Measurements from ENCODE around the gene PCDHGA8. TPM values are rescaled to one million over a fixed set of nuclear protein-coding genes. Genes with fewer than 3 reads are reported as not detected.

Gene PCDHGA8
- total and polyA plus RNA-seq, 2 donors = 0.18 to 0.19 TPM

DNA sequence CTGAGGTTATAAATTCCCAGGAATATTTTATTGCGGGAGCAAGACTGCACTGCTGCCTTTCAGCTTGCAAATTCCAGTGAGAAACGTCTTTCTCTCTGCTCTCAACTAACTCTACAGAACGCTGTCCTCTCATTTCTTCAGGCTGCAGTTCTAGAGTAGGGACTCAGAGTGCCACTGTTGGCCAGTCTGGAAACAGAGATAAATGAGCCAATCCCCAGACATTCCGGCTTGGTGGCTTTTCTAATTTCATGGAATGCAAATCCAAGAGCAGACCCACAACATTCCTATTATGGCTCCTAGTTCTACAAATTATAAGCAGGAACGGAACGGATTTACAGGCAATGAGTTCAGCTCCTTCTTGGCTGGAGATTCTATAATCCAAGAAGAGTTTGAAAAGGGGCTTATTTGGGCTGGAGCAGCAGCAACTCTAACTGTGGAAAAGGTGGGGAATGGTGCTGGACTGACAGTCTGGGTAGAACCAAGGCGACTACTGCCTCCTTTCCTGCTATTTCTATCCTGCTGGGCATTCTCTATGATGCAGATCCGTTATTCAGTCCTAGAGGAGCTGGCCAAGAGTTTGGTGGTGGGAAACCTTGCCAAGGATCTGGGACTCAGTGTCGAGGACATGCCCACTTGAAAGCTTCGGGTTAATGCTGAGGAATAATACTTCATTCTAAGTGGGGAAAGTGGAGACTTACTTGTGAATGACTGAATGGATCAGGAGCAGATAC is 47.1 kb downstream of the PCDHGA8 start:
- Histone ChIP-seq H3K4me1 (ENCODE audit: control insufficient read depth in 2 of 2, insufficient read depth in 2 of 2, low read length in 2 of 2) (no peaks in the 10 kb centered on the region), H3K36me3 (ENCODE audit: control insufficient read depth in 2 of 2, insufficient read depth in 2 of 2, low read length in 1 of 2) (no peaks in the 10 kb centered on the region), H3K27me3 (ENCODE audit: control insufficient read depth in 2 of 2, insufficient read depth in 1 of 2, low read length in 1 of 2) (peaks cover 0 to 11% of the 10 kb centered on the region in 2 donors), H3K27ac (ENCODE audit: low read depth in 1 of 2, low read length in 1 of 2) (no peak overlapping the region), H3K4me3 (ENCODE audit: low read length in 2 of 2) (no peak overlapping the region), H3K9me3 (ENCODE audit: control insufficient read depth in 2 of 2, insufficient read depth in 1 of 2, low read length in 1 of 2) (peaks cover 0 to 8% of the 10 kb centered on the region in 2 donors)
- no peak for DNase-seq (ENCODE audit: low read depth in 6 of 9, low spot score in 9 of 9)
- WGBS = 79% methylated on average over 10 of the region's 10 CpGs

DNA sequence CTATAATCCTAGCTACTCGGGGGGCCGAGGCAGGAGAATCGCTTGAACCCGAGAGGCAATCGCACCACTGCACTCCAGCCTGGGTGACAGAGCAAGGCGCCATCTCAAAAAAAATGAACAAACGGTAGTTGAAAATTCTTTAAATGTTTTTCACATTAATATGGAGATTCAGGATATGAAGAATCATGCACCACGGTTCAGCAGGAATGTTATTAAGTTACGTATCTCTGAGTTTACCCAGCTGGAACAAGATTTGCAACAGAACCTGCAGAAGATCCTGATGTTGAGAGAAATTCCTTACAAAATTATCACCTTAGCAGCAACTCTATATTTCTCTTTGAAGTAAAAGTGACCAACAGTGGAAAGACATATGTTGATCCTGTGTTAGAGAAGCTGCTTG is 47.9 kb downstream of the PCDHGA8 start:
- Histone ChIP-seq H3K4me3 (ENCODE audit: low read length in 2 of 2) (no peak overlapping the region), H3K36me3 (ENCODE audit: control insufficient read depth in 2 of 2, insufficient read depth in 2 of 2, low read length in 1 of 2) (no peaks in the 10 kb centered on the region), H3K9me3 (ENCODE audit: control insufficient read depth in 2 of 2, insufficient read depth in 1 of 2, low read length in 1 of 2) (peaks cover 0 to 8% of the 10 kb centered on the region in 2 donors), H3K4me1 (ENCODE audit: control insufficient read depth in 2 of 2, insufficient read depth in 2 of 2, low read length in 2 of 2) (no peaks in the 10 kb centered on the region), H3K27ac (ENCODE audit: low read depth in 1 of 2, low read length in 1 of 2) (no peak overlapping the region), H3K27me3 (ENCODE audit: control insufficient read depth in 2 of 2, insufficient read depth in 1 of 2, low read length in 1 of 2) (peaks cover 0 to 11% of the 10 kb centered on the region in 2 donors)
- 96% methylated on average over 9 of the region's 9 CpGs for WGBS
- no peak for DNase-seq (ENCODE audit: low read depth in 6 of 9, low spot score in 9 of 9)

DNA sequence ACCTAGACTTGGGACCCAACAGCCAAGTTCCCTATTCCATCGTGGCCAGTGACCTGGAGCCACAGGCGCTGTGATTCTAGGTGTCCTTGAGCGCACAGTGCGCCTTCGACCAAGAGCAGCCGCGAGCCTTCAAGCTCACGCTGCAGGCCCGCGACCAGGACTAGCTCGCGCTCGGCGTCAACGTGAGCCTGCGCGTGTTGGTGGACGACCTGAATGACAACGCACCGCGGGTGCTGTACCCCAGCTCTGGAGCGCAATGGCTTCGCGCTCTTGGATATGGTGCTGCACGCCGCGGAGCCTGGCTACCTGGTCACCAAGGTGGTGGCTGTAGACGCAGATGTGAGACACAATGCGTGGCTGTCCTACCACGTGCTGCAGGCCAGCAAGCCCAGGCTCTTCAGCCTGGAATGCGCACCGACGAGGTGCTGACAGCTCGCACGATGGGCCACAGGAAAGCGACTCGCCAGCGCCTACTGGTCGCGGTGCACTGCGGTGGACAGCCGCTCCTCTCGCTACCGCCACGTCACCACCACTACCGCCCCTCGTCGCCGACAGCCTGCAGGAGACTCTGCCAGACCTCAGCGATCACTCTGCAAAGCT is 49.2 kb downstream of the PCDHGA8 start:
- no peak for DNase-seq (ENCODE audit: low read depth in 6 of 9, low spot score in 9 of 9)
- H3K9me3 ChIP-seq (ENCODE audit: control insufficient read depth in 2 of 2, insufficient read depth in 1 of 2, low read length in 1 of 2) = peaks cover 0 to 8% of the 10 kb centered on the region in 2 donors
- H3K36me3 ChIP-seq (ENCODE audit: control insufficient read depth in 2 of 2, insufficient read depth in 2 of 2, low read length in 1 of 2) = no peaks in the 10 kb centered on the region
- H3K27ac ChIP-seq (ENCODE audit: low read depth in 1 of 2, low read length in 1 of 2) = no peak overlapping the region
- no peaks in the 10 kb centered on the region for H3K4me1 ChIP-seq (ENCODE audit: control insufficient read depth in 2 of 2, insufficient read depth in 2 of 2, low read length in 2 of 2)
- 67% methylated on average over 50 of the region's 50 CpGs for WGBS
- H3K27me3 ChIP-seq (ENCODE audit: control insufficient read depth in 2 of 2, insufficient read depth in 1 of 2, low read length in 1 of 2) = peaks cover 0 to 11% of the 10 kb centered on the region in 2 donors
- H3K4me3 ChIP-seq (ENCODE audit: low read length in 2 of 2) = no peak overlapping the region

Other genes with a start within 250 kb of the PCDHGA8 start
Only the 30 nearest of the 37 such genes appear.
- gene PCDHB9, start 205.5 kb upstream of the PCDHGA8 start, total RNA-seq = 0.19 TPM
- gene PCDHB9, start 205.5 kb upstream of the PCDHGA8 start, polyA plus RNA-seq = 0.16 TPM
- 0.19 TPM for gene PCDHB10, start 200.3 kb upstream of the PCDHGA8 start, total RNA-seq
- 0.23 TPM for gene PCDHB10, start 200.3 kb upstream of the PCDHGA8 start, polyA plus RNA-seq
- gene PCDHB11, start 193.0 kb upstream of the PCDHGA8 start, total RNA-seq = 0.24 TPM
- 0.37 TPM for gene PCDHB11, start 193.0 kb upstream of the PCDHGA8 start, polyA plus RNA-seq
- 0.19 TPM for gene PCDHB12, start 183.9 kb upstream of the PCDHGA8 start, total RNA-seq
- gene PCDHB12, start 183.9 kb upstream of the PCDHGA8 start, polyA plus RNA-seq = 0.18 TPM
- 0.14 TPM for gene PCDHB13, start 178.7 kb upstream of the PCDHGA8 start, total RNA-seq
- 0.27 TPM for gene PCDHB13, start 178.7 kb upstream of the PCDHGA8 start, polyA plus RNA-seq
- 0.38 TPM for gene PCDHB14, start 169.3 kb upstream of the PCDHGA8 start, total RNA-seq
- 0.87 TPM for gene PCDHB14, start 169.3 kb upstream of the PCDHGA8 start, polyA plus RNA-seq
- gene PCDHB15, start 147.2 kb upstream of the PCDHGA8 start, total RNA-seq = 0.33 TPM
- 0.66 TPM for gene PCDHB15, start 147.2 kb upstream of the PCDHGA8 start, polyA plus RNA-seq
- 0.09 TPM for gene SLC25A2, start 88.6 kb upstream of the PCDHGA8 start, total RNA-seq
- 0.16 TPM for gene SLC25A2, start 88.6 kb upstream of the PCDHGA8 start, polyA plus RNA-seq
- 138 TPM for gene TAF7, start 71.8 kb upstream of the PCDHGA8 start, total RNA-seq
- 174 TPM for gene TAF7, start 71.8 kb upstream of the PCDHGA8 start, polyA plus RNA-seq
- gene PCDHGA1, start 62.1 kb upstream of the PCDHGA8 start, total RNA-seq = 0.09 TPM
- gene PCDHGA1, start 62.1 kb upstream of the PCDHGA8 start, polyA plus RNA-seq = 0.16 TPM
- gene PCDHGA2, start 53.9 kb upstream of the PCDHGA8 start, total RNA-seq = 0.19 TPM
- 0.46 TPM for gene PCDHGA2, start 53.9 kb upstream of the PCDHGA8 start, polyA plus RNA-seq
- 0.19 TPM for gene PCDHGA3, start 48.8 kb upstream of the PCDHGA8 start, total RNA-seq
- gene PCDHGA3, start 48.8 kb upstream of the PCDHGA8 start, polyA plus RNA-seq = 0.11 TPM
- 0.14 TPM for gene PCDHGB1, start 42.5 kb upstream of the PCDHGA8 start, total RNA-seq
- gene PCDHGB1, start 42.5 kb upstream of the PCDHGA8 start, polyA plus RNA-seq = 0.11 TPM
- gene PCDHGA4, start 37.6 kb upstream of the PCDHGA8 start, total RNA-seq = 0.19 TPM
- gene PCDHGA4, start 37.6 kb upstream of the PCDHGA8 start, polyA plus RNA-seq = 0.11 TPM
- gene PCDHGB2, start 32.6 kb upstream of the PCDHGA8 start, total RNA-seq = 0.28 TPM
- gene PCDHGB2, start 32.6 kb upstream of the PCDHGA8 start, polyA plus RNA-seq = 0.21 TPM
- 0.19 TPM for gene PCDHGA5, start 28.5 kb upstream of the PCDHGA8 start, total RNA-seq
- gene PCDHGA5, start 28.5 kb upstream of the PCDHGA8 start, polyA plus RNA-seq = 0.18 TPM
- gene PCDHGB3, start 22.4 kb upstream of the PCDHGA8 start, total RNA-seq = 0.33 TPM
- 0.14 TPM for gene PCDHGB3, start 22.4 kb upstream of the PCDHGA8 start, polyA plus RNA-seq
- 0.47 TPM for gene PCDHGA6, start 18.7 kb upstream of the PCDHGA8 start, total RNA-seq
- 1.2 TPM for gene PCDHGA6, start 18.7 kb upstream of the PCDHGA8 start, polyA plus RNA-seq
- gene PCDHGA7, start 9.9 kb upstream of the PCDHGA8 start, total RNA-seq = 0.28 TPM
- 0.46 TPM for gene PCDHGA7, start 9.9 kb upstream of the PCDHGA8 start, polyA plus RNA-seq
- gene PCDHGB4, start 4.9 kb upstream of the PCDHGA8 start, total RNA-seq = 1.0 TPM
- 1.6 TPM for gene PCDHGB4, start 4.9 kb upstream of the PCDHGA8 start, polyA plus RNA-seq
- 1.6 TPM for gene PCDHGB5, start 5.3 kb downstream of the PCDHGA8 start, total RNA-seq
- 1.1 TPM for gene PCDHGB5, start 5.3 kb downstream of the PCDHGA8 start, polyA plus RNA-seq
- gene PCDHGA9, start 10.1 kb downstream of the PCDHGA8 start, total RNA-seq = 0.66 TPM
- 0.75 TPM for gene PCDHGA9, start 10.1 kb downstream of the PCDHGA8 start, polyA plus RNA-seq
- 0.61 TPM for gene PCDHGB6, start 15.4 kb downstream of the PCDHGA8 start, total RNA-seq
- 1.1 TPM for gene PCDHGB6, start 15.4 kb downstream of the PCDHGA8 start, polyA plus RNA-seq
- 0.61 TPM for gene PCDHGA10, start 20.4 kb downstream of the PCDHGA8 start, total RNA-seq
- gene PCDHGA10, start 20.4 kb downstream of the PCDHGA8 start, polyA plus RNA-seq = 0.87 TPM
- gene PCDHGB7, start 25.0 kb downstream of the PCDHGA8 start, total RNA-seq = 0.85 TPM
- gene PCDHGB7, start 25.0 kb downstream of the PCDHGA8 start, polyA plus RNA-seq = 1.2 TPM
- gene PCDHGA11, start 28.4 kb downstream of the PCDHGA8 start, total RNA-seq = 0.42 TPM
- gene PCDHGA11, start 28.4 kb downstream of the PCDHGA8 start, polyA plus RNA-seq = 0.68 TPM
- 0.80 TPM for gene PCDHGA12, start 37.9 kb downstream of the PCDHGA8 start, total RNA-seq
- gene PCDHGA12, start 37.9 kb downstream of the PCDHGA8 start, polyA plus RNA-seq = 0.71 TPM
- 5.5 TPM for gene PCDHGC3, start 83.3 kb downstream of the PCDHGA8 start, total RNA-seq
- 28.7 TPM for gene PCDHGC3, start 83.3 kb downstream of the PCDHGA8 start, polyA plus RNA-seq
- 0.19 TPM for gene PCDHGC4, start 92.4 kb downstream of the PCDHGA8 start, total RNA-seq
- 0.05 TPM for gene PCDHGC4, start 92.4 kb downstream of the PCDHGA8 start, polyA plus RNA-seq
- 0.19 TPM for gene PCDHGC5, start 96.4 kb downstream of the PCDHGA8 start, total RNA-seq
- gene PCDHGC5, start 96.4 kb downstream of the PCDHGA8 start, polyA plus RNA-seq = 0.11 TPM

Measured in thymus (tissue), 11 donors.